Measurements from ENCODE around the gene NAGPA.
A peak's percentile ranks its signal among the peaks of the same experiment; 100 is the strongest.
"Not testable (repeated sequence)": the region's sequence is repeated elsewhere in the genome, so short reads cannot be mapped to it uniquely, and the experiment has no call there.

The NAGPA gene, protein sequence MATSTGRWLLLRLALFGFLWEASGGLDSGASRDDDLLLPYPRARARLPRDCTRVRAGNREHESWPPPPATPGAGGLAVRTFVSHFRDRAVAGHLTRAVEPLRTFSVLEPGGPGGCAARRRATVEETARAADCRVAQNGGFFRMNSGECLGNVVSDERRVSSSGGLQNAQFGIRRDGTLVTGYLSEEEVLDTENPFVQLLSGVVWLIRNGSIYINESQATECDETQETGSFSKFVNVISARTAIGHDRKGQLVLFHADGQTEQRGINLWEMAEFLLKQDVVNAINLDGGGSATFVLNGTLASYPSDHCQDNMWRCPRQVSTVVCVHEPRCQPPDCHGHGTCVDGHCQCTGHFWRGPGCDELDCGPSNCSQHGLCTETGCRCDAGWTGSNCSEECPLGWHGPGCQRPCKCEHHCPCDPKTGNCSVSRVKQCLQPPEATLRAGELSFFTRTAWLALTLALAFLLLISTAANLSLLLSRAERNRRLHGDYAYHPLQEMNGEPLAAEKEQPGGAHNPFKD

DNA sequence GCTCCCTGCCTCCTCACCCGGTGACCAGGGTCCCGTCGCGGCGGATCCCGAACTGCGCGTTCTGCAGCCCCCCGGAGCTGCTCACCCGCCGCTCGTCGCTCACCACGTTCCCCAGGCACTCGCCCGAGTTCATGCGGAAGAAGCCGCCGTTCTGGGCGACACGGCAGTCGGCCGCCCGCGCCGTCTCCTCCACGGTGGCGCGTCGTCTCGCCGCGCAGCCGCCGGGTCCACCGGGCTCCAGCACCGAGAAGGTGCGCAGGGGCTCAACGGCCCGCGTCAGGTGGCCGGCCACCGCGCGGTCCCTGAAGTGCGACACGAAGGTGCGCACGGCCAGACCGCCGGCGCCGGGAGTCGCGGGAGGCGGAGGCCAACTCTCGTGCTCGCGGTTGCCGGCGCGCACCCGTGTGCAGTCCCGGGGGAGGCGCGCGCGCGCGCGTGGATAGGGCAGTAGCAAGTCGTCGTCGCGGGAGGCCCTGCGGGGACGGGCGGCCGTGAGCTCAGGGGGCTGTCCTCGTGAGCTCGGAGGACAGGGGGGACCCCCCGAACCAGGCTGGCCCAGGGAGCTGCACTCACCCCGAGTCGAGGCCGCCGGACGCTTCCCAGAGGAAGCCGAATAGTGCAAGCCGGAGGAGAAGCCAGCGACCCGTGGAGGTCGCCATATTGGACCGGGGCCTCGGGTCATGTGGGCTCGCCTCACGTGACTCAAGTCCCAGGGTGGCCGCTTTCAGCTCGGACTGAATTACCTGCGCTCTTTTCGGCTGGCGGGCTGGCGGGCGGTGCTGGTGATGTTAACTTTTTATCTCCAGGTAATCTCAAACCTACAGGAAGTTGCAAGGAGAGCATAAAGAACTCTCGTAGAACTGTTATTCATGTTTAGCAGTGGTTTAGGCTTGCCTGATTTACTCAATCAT is at the start of gene NAGPA:
NAGPA (minus strand) TSS at position 680 of the 911 bp plus-strand sequence; CDS start at position 659, 21 bp downstream.
- peak; percentile 90 to 98 (median 94) for DNase-seq
- intact Hi-C loops (cut with DNase I) = loop anchor here (5.0 kb wide), 1 partner anchor 39 kb away; the partner anchor contains the start of gene ALG1

DNA sequence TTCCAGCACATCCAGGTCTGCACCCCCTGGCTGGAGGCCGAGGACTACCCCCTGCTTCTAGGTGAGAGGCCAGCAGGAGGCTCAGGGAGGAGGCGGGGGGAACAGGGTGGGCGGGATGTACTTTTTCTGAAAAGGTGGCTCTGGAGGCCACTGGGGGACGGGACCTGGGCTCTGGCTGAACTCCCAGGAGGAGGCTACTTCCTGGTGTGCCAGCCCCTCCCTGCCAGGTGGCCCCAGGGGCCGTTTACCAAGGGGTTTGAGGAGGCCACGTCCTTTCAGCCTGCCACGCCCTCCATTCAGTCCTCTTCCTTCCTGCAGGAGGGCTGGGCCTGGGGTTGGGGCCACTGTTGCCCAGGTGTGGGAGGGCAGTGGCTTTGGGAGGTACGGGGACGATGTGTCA is 47.3 kb upstream of the NAGPA start:
- intact Hi-C loops (cut with DNase I); DNase-seq: not testable (repeated sequence)

DNA sequence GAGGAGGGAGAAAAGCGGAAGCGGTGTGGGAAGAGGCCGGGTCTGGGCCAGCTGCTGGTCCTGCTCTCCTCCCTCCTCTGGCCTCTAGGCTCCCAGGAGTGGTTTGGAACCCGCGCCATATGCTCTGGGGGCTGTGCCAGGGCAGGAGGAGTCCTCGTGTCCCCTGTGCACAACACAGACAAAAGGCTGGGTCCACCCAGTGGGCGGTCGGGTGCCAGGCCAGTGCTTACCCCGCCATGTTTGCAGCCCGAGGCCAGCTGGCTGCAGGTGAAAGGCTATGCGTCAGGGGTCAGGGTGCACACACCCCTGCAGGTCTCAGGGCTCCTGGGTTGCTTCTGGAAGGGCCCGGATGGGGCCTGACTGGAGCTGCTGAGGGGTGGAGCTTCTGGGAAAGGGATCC is 46.7 kb upstream of the NAGPA start:
- DNase-seq; intact Hi-C loops (cut with DNase I): not testable (repeated sequence)

DNA sequence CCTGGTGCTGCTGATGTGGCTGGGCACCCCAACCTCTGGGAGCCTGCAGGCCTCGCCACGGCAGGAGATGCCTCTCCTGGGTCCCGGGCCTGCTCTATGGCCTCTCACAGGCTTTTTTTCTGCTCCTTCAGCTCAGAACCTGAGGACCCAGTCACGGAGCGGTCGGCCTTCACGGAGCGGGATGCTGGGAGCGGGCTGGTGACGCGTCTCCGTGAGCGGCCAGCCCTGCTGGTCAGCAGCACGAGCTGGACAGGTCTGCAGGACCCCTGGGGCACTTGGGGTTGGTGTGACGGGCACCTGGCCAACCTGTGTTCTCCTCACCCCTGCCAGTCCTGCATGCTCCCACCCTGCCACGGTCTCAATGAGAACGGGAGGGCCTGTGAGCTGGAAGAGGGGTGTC is 44.9 kb upstream of the NAGPA start:
- DNase-seq = no peak
- intact Hi-C loops (cut with DNase I) = no loop called here

DNA sequence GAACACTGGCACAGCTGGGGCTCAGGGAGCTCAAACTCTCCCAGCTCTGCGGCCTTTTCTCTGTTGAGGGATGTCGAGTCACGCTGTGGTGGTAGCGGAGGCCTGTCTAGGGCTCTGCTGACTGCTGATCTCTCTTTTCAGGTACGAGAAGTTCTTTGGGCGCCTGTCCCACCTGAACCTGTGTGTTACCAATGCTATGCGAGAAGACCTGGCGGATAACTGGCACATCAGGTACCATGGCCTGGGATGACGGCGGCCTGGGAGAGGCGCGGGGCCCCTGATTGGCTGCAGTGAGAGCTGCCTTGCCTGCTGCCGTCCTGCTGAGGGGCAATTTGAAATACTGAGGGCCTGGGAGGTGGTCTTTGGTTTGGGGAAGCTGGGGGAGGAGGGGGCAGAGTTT is 43.6 kb upstream of the NAGPA start:
- intact Hi-C loops (cut with DNase I) = no loop called here
- no peak for DNase-seq

DNA sequence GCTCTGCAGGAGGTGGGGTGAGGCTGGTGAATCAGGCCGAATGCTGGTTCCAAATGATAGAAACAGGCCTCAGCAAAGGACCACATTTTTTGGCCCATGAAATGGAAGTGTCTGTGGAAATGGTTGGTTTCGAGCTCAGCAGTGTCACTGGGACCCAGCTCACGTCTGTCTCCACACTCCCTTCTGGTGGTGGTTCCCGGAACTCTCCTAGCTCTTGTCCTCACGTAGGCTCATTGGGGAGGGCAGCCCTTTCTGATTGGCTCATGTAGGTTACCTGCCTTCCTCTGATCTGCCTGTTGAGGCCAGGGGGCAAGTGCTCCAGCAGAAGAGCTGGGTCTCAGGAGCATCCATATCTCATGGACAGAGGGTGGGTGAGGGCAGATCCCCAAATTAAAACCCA is 41.9 kb upstream of the NAGPA start:
- no peak for DNase-seq
- intact Hi-C loops (cut with DNase I) = no loop called here

DNA sequence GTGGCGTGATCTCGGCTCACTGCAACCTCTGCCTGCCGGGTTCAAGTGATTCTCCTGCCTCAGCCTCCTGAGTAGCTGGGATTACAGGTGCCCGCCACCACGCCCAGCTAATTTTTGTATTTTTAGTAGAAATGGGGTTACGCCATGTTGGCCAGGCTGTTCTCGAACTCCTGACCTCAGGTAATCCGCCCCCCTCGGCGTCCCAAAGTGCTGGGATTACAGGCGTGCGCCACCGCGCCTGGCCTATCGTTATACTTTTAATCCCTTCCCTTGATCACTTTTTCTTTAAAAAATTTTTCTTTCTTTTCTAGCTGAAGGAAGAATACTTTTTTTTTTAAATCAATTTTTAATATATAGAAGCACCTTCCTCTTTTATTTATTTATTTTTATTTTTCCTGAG is 40.0 kb upstream of the NAGPA start:
- intact Hi-C loops (cut with DNase I) = loop anchor here (5.0 kb wide), 1 partner anchor 41 kb away; the partner anchor contains the start of gene NAGPA
- peak in 1 of 42 donors; percentile 2 for DNase-seq

DNA sequence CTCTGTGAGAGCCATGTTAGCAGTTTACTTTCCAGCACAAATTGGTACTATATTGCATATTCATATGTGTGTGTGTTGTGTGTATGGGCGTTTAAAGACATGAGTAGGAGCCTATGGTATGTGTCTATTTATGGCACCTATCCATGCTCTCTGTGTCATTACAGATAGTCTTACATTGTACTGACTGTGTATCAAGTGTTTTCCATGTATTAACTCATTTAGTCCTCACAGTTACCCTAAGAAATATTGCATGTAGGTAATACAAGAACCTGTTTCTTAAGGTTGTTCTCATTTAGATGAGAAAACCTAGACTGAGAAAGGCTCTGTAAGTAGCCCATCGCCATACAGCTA is 39.5 kb upstream of the NAGPA start:
- no peak for DNase-seq
- intact Hi-C loops (cut with DNase I) = loop anchor here (5.0 kb wide), 1 partner anchor 41 kb away; the partner anchor contains the start of gene NAGPA

DNA sequence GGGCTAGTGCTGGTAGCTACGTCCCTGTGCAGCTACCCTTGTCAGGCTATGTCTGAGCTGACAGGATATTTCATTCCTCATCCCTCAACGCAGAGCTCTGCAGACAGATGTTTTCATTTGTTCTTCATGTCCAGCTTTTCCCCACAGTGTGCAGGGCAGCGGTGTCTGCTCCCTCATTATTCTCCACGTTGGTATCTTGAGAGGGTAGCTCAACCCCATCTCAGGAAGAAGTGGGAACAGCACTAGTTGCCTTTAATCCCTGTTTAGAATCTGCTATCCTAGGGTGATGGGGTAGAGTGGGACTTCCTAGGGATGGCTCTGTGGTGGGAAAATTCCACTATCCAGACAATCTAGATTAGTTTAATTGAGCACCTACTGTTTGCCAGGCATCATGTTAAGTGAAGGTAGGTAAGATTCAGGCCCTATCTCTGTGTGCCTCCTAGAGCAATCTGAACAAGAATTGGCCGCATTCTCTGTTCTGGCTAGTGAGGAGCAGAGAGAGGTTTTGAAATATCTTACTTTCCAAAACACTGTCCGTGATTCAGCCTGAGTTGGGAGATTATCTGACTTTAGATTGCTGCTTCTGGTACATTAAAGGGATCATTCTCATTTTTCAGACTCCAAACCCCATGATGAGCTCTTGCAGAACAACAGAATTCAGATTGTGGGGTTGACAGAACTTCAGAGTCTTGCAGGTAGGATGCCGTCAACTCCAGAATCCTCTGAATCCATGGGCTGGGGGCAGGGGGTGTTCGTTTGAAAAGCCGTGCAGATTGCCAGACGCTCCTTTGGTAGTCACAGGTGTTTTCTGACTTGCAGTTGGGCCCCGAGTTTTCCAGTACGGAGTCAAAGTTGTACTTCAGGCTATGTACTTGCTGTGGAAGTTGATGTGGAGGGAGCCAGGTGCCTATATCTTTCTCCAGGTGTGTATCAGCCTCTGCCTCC is 38.9 kb upstream of the NAGPA start:
- DNase-seq = peak in 1 of 42 donors; percentile 0
- intact Hi-C loops (cut with DNase I) = loop anchor here (5.0 kb wide), 1 partner anchor 40 kb away; the partner anchor contains the start of gene NAGPA

DNA sequence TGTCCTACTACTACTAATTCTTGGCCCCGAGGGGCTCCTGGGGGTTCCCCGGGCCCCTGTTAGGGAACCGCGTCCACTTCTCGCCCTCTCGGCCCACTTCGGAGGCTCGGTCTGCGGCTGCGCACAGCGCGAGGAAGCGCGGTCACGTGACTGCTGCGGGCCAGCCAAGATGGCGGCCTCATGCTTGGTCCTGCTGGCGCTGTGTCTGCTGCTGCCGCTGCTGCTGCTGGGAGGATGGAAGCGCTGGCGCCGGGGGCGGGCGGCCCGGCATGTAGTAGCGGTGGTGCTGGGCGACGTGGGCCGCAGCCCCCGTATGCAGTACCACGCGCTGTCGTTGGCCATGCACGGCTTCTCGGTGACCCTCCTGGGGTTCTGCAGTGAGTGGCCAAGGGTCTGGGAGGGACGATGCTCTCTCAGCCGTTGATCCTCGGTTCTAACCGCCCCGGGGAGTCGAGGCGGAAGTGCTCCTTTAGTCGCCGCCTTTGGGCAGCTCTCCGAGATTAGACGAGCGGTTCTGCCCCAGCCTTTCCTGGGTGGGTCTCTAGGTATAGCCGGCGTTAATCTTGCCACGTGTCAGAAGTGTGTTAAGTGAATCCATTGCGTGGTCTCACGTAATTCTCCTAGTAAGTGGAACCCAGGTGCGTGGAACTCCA is 38.1 kb upstream of the NAGPA start, which contains the start of gene ALG1:
ALG1 (plus strand) TSS at position 163 of the 653 bp plus-strand sequence; CDS start at position 170, 7 bp downstream.
- intact Hi-C loops (cut with DNase I) = loop anchor here (5.0 kb wide), 1 partner anchor 40 kb away; the partner anchor contains the start of gene NAGPA
- DNase-seq = peak; percentile 78 to 96 (median 91)

DNA sequence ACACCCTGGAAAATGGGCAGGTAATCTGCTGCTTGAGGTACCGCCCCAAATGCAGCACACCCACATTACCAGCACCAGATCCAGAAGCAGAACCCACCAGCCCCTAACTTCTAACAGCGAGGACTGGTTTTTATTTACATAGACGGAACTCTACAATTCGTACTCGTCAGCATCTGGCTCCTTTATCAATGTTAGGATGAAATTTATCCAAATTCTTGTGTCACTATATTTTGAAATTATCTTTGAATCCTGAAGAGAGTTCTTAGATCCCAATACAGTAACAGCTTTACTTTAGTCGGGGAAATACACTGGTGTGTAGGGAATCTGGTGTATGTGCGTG is 37.6 kb upstream of the NAGPA start:
- intact Hi-C loops (cut with DNase I) = loop anchor here (5.0 kb wide), 1 partner anchor 39 kb away; the partner anchor contains the start of gene NAGPA
- DNase-seq = peak in 1 of 42 donors; percentile 0

DNA sequence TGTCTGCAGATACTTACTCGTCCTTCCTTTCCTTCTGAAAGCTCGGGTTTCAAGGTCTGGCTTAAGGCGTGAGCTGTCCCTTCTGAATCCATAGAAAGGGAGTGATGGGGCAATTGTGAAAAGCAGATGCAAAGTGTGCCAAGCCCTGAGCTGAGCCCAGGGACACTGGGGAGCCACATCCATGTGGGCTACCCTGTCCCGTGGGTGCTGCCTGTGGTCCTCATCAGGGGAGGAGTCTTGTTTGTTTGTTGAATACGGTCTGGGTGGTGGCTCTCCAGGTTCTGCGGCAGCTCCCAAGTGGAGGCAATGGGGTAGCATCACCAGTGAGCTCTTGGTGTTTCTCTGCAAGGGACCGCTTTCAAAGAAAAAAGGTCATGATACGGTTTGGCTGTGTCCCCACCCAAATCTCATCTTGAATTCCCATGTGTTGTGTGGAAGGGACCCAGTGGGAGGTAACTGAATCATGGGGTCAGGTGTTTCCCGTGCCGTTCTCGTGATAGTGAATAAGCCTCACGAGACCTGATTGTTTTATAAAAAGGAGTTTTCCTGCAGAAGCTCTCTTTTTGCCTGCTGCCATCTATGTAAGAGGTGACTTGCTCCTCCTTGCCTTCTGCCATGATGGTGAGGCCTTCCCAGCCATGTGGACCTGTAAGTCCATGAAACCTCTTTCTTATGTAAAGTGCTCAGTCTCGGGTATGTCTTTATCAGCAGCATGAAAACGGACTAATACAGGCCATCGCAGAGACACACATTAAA is 36.9 kb upstream of the NAGPA start:
- intact Hi-C loops (cut with DNase I) = loop anchor here (5.0 kb wide), 1 partner anchor 38 kb away; the partner anchor contains the start of gene NAGPA

DNA sequence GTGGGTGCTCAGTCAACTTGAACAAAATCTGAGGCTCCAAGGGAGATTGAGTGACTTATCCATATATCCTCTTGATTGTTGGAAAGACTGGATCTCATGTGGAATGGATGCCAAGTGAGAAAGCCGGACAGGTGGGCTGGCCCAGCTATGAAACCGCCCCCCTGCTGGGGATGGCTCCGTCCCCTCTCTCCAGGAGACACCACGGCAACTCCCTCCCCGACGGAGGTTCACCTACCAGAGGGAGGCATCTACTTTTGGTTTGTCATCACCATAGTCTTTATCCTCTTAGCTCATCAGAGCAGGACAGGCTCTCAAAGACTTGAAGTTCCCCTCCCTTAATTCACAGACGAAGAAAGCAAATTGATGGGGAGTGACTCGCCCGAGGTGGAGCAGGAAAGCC is 36.1 kb upstream of the NAGPA start:
- intact Hi-C loops (cut with DNase I) = loop anchor here (5.0 kb wide), 1 partner anchor 38 kb away; the partner anchor contains the start of gene NAGPA
- peak in 1 of 42 donors; percentile 1 for DNase-seq

More for the DNA sequence above, 36.9 kb upstream of the NAGPA start:
- peak in 1 of 42 donors; percentile 2 for DNase-seq

DNA sequence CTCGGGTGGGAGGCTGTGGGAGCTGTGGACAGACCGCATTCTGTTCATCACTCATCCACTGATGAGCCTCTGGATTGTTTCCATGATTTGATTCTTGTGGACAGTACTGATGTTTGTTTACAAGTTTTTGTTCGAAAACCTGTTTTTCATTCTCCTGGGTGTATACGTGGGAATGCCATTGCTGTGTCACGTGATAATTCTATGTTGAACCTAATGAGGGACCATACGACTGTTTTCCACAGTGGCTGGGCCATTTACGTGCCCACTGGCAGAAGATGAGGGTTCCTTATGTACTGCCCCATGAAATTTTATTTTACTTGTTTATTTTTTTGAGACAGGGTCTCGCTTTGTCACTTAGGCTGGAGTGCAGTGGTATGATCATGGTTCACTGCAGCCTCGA is 35.3 kb upstream of the NAGPA start:
- peak in 1 of 42 donors; percentile 1 for DNase-seq
- intact Hi-C loops (cut with DNase I) = no loop called here

DNA sequence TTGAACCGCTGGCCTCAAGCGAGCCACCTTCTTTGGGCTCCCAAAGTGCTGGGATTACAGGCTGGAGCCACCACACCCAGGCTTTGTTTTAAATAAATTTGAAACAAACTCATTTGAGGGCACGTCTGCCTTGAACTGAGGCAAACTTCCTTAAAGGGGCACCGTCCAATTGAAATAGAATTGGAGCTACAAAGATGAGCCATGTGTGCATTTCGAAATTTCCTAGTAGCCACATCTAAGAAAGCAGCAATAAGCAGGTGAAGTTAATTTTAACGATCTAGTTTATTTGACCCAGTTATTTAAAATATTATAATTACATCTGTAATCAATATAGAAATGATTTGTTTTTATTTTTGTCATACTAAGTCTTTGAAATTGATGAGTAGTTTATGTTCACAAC is 32.8 kb upstream of the NAGPA start:
- peak in 1 of 42 donors; percentile 0 for DNase-seq
- intact Hi-C loops (cut with DNase I) = no loop called here

DNA sequence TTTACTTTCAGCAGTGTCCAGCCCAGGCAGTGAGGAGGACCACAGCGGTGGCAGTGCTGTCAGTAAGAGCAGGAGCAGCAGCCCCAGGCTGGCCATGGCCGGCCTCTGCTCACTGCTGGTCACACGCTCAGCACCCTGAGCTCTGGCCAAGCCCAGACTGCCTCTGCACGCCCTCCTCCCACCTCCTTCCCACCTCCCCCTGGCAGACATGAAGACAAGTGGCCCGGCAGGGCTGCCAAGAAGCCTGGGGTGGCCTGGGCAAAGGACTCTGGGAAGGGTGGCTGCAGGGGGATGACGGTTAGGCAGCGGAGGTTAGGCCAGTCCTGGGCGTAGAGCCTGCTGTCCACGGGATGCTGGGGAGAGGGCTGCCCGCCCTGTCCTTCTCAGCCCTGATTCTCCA is 32.1 kb upstream of the NAGPA start, which contains the start of gene C16orf89:
C16orf89 (minus strand) TSS at position 144 of the 400 bp plus-strand sequence; CDS start at position 96, 48 bp downstream.
- DNase-seq = peak in 36 of 42 donors; percentile 8 to 78 (median 50)
- intact Hi-C loops (cut with DNase I) = no loop called here

DNA sequence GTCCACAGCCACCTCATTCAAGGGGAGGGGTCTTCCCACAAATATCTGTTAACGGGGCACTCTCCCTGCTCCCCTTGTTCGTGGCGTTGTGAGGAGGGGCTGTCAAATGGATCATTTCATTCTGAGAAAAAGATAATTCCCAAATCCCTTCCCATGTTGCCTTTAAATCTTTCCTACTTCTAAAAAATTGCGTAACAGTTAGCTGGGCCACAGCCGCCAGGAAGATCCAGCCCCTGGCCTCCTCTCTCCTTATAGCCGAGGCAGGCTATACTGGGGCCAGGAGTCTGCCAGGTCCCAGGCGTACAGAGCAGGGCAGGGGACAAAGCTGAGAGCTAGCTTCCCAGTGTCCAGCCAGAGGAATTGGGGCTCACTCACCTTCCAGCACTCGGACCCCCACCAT is 31.6 kb upstream of the NAGPA start:
- peak in 1 of 42 donors; percentile 0 for DNase-seq
- intact Hi-C loops (cut with DNase I) = no loop called here

Data from head of caudate nucleus (tissue), 42 donors.